Measurements from ENCODE around the gene OR8B8. TPM values are rescaled to one million over a fixed set of nuclear protein-coding genes. Genes with fewer than 3 reads are reported as not detected.

OR8B8 gene
- total RNA-seq, 2 donors from 2014 or later: not detected

Other genes starting within 250 kb of the OR8B8 start
- not detected for gene OR8G1, start 204.6 kb downstream of the OR8B8 start, total RNA-seq
- not detected for gene OR8G5, start 189.3 kb downstream of the OR8B8 start, total RNA-seq
- not detected for gene OR8D1, start 131.7 kb downstream of the OR8B8 start, total RNA-seq
- gene OR8D2, start 125.5 kb downstream of the OR8B8 start, total RNA-seq: not detected
- gene OR8B2, start 61.2 kb downstream of the OR8B8 start, total RNA-seq: not detected
- gene OR8B3, start 46.7 kb downstream of the OR8B8 start, total RNA-seq: not detected
- gene OR8B4, start 20.8 kb downstream of the OR8B8 start, total RNA-seq: not detected
- gene OR8B12, start 98.0 kb upstream of the OR8B8 start, total RNA-seq: not detected
- under 1 TPM in 1 of 2 donors, not detected in 1; 0.19 TPM for gene OR8A1, start 124.3 kb upstream of the OR8B8 start, total RNA-seq
- gene PANX3, start 165.7 kb upstream of the OR8B8 start, total RNA-seq: not detected
- 10 to 100 TPM; 27.0 to 30.2 TPM for gene TBRG1, start 177.2 kb upstream of the OR8B8 start, total RNA-seq
- gene SIAE, start 228.0 kb upstream of the OR8B8 start, total RNA-seq: 10 to 100 TPM in 1 of 2 donors, 1 to 10 TPM in 1; 6.4 to 16.8 TPM
- 1 to 10 TPM; 3.4 to 4.0 TPM for gene SPA17, start 228.2 kb upstream of the OR8B8 start, total RNA-seq